ENCODE results near the gene AFDN. TPM values are rescaled to one million over a fixed set of nuclear protein-coding genes. Genes with fewer than 3 reads are reported as not detected.

AFDN gene
- total and polyA plus RNA-seq, 2 experiments from 2014 or later = 66.9 to 200 TPM

- H3K4me3 Mint-ChIP-seq = no peak overlapping the region
- ATAC-seq (no peak), DNase-seq (ENCODE audit: low spot score) (no peak)
- peaks cover 9% of the 10 kb centered on the region for H3K79me2 ChIP-seq (replicated peaks; ENCODE audit: insufficient read depth)
- H3K9me3 Mint-ChIP-seq = no peaks in the 10 kb centered on the region; the same call in 2 of the 3 replicates
- peaks cover 4% of the 10 kb centered on the region for H3K27me3 Mint-ChIP-seq (ENCODE audit: insufficient read depth, low read depth, poor library complexity)
- peaks cover 46% of the 10 kb centered on the region for H3K36me3 ChIP-seq (ENCODE audit: insufficient read depth)
- TF ChIP-seq ZNF331 (CRISPR knock-in tag; IDR thresholded peaks at IDR 0.05; ENCODE audit: low read depth) (no peak), POLR2AphosphoS5 (IDR thresholded peaks at IDR 0.05; ENCODE audit: low read depth) (no peak), CTCF (conservative IDR thresholded peaks at IDR 0.05; ENCODE audit: low read depth in 2 of 2) (no peak)
- H2AFZ ChIP-seq = no peak overlapping the region
- no peak overlapping the region for H3K4me3 ChIP-seq
- H4K20me1 ChIP-seq (replicated peaks; ENCODE audit: insufficient read depth) = peaks cover 6% of the 10 kb centered on the region; the same call in 1 of the 2 replicates
- no peaks in the 10 kb centered on the region for H3K27me3 ChIP-seq (ENCODE audit: insufficient read depth)
- H3K4me2 ChIP-seq = no peak overlapping the region
- H3F3A ChIP-seq (replicated peaks; ENCODE audit: low read depth) = no peaks in the 10 kb centered on the region
- peaks cover 57% of the 10 kb centered on the region for H3K36me3 Mint-ChIP-seq (ENCODE audit: low read depth)
- 0 out of 2 replicates have a peak overlapping the region, but pooled peaks have one; percentile 36 for H3K27ac Mint-ChIP-seq
- H3K9me2 ChIP-seq (ENCODE audit: insufficient read depth) = no peaks in the 10 kb centered on the region
- H3K27ac ChIP-seq (ENCODE audit: low read depth) = no peak overlapping the region
- H3K4me1 ChIP-seq (ENCODE audit: insufficient read depth) = no peaks in the 10 kb centered on the region
- H3K4me1 Mint-ChIP-seq = no peaks in the 10 kb centered on the region
Observed at GRCh38 chr6:167951781-167952511, 125.2 kb downstream of the AFDN start.

- no peak overlapping the region for H3K4me2 ChIP-seq
- H3K4me1 ChIP-seq (ENCODE audit: insufficient read depth) = no peaks in the 10 kb centered on the region
- H2AFZ ChIP-seq = no peak overlapping the region
- Mint-ChIP-seq H3K27me3 (ENCODE audit: insufficient read depth, low read depth, poor library complexity) (peaks cover 4% of the 10 kb centered on the region), H3K4me3 (no peak overlapping the region), H3K27ac (0 out of 2 replicates have a peak overlapping the region, but pooled peaks have one; percentile 36), H3K4me1 (no peaks in the 10 kb centered on the region), H3K36me3 (ENCODE audit: low read depth) (peaks cover 56% of the 10 kb centered on the region), H3K9me3 (no peaks in the 10 kb centered on the region; the same call in 2 of the 3 replicates)
- ATAC-seq = no peak
- no peaks in the 10 kb centered on the region for H3K9me2 ChIP-seq (ENCODE audit: insufficient read depth)
- no peak overlapping the region for H3K4me3 ChIP-seq
- peak; percentile 29 for TF ChIP-seq EZH2phosphoT487 (IDR thresholded peaks at IDR 0.05; ENCODE audit: unreplicated experiment)
- no peak for TF ChIP-seq REST (IDR thresholded peaks at IDR 0.05; ENCODE audit: unreplicated experiment)
- no peak for TF ChIP-seq ZNF114 (CRISPR knock-in tag; IDR thresholded peaks at IDR 0.05)
- no peak for TF ChIP-seq EZH2 (IDR thresholded peaks at IDR 0.05; ENCODE audit: low read depth, unreplicated experiment)
- no peak for TF ChIP-seq STAT1 (IDR thresholded peaks at IDR 0.05; ENCODE audit: unreplicated experiment)
- no peak for TF ChIP-seq CTCF (conservative IDR thresholded peaks at IDR 0.05; ENCODE audit: low read depth in 2 of 2)
- TF ChIP-seq POLR2AphosphoS5 (IDR thresholded peaks at IDR 0.05; ENCODE audit: low read depth) = no peak
- DNase-seq (ENCODE audit: low spot score) = no peak
- H3F3A ChIP-seq (replicated peaks; ENCODE audit: low read depth) = no peaks in the 10 kb centered on the region
- peaks cover 45% of the 10 kb centered on the region for H3K36me3 ChIP-seq (ENCODE audit: insufficient read depth)
- no peaks in the 10 kb centered on the region for H3K27me3 ChIP-seq (ENCODE audit: insufficient read depth)
- peaks cover 10% of the 10 kb centered on the region for H3K79me2 ChIP-seq (replicated peaks; ENCODE audit: insufficient read depth)
- H4K20me1 ChIP-seq (replicated peaks; ENCODE audit: insufficient read depth) = peaks cover 6% of the 10 kb centered on the region; the same call in 1 of the 2 replicates
- no peak overlapping the region for H3K27ac ChIP-seq (ENCODE audit: low read depth)
Observed at GRCh38 chr6:167952512-167952859, 125.8 kb downstream of the AFDN start.
